Activated CD4-positive, alpha-beta memory T cell treated with anti-CD3 and anti-CD28 coated beads, Interleukin-2, amount 10 ng/mL, durations not matched to agents 7 days and 5 days (primary cell): ENCODE results near the gene LDAH. TPM values are rescaled to one million over a fixed set of nuclear protein-coding genes. Genes with fewer than 3 reads are reported as not detected.

ENCODE experiments used
- CTCF ChIA-PET: fragments of 350-600 bp; sonication (Branson Sonifier 250); formaldehyde crosslinking; loops from one replicate; lab custom pipeline; 2021; ENCODE audit warnings: antibody characterized with exemption, inconsistent platforms; lab: Charles Lee
- POLR2A ChIA-PET: fragments of 350-600 bp; sonication (Branson Sonifier 250); formaldehyde crosslinking; loops from one replicate; lab custom pipeline; 2021; ENCODE audit warnings: antibody characterized with exemption; lab: Charles Lee
- DNase-seq: peaks from one replicate; pipeline ENCODE4 v3.0.0-alpha.2; 2020
- H3K27ac Mint-ChIP-seq: one replicate; pipeline ENCODE4 v1.8.0; 2021; ENCODE audit warnings: mild to moderate bottlenecking, mixed read lengths
- H3K27me3 Mint-ChIP-seq: one replicate; pipeline ENCODE4 v1.8.0; 2021; ENCODE audit warnings: mixed read lengths
- H3K36me3 Mint-ChIP-seq: one replicate; pipeline ENCODE4 v1.8.0; 2021; ENCODE audit warnings: low read depth, mixed read lengths
- H3K4me1 Mint-ChIP-seq: one replicate; pipeline ENCODE4 v1.8.0; 2021; ENCODE audit warnings: mixed read lengths
- H3K4me3 Mint-ChIP-seq: one replicate; pipeline ENCODE4 v1.8.0; 2021; ENCODE audit warnings: mild to moderate bottlenecking, mixed read lengths
- H3K9me3 Mint-ChIP-seq: one replicate; pipeline ENCODE4 v1.8.0; 2021; ENCODE audit warnings: mixed read lengths
- total RNA-seq, 2 experiments: library from RNA; stranded (reverse); gene quantifications; one replicate each; pipeline ENCODE4 v1.2.3, GENCODE V29; 2021

The LDAH gene
- total RNA-seq, 2 experiments from 2014 or later, result 26.4 to 28.1 TPM

GRCh38 chr2:20638646-20639430 is 184.1 kb downstream of the LDAH start:
- H3K9me3 Mint-ChIP-seq, result no peaks in the 10 kb centered on the region
- POLR2A ChIA-PET, result interaction anchor here (1.2 to 1.9 kb wide), 2 partner anchors 12 to 192 kb away, joined by 4 to 5 read pairs; partner anchors contain the start of genes HS1BP3 and RHOB
- H3K27ac Mint-ChIP-seq, result no peak overlapping the region
- CTCF ChIA-PET, result interaction anchor here (1.0 to 2.1 kb wide), 4 partner anchors 12 to 202 kb away, joined by 3 to 7 read pairs (median 5); partner anchors contain the start of genes HS1BP3 and RHOB
- H3K36me3 Mint-ChIP-seq, result peaks cover 11% of the 10 kb centered on the region
- no peak for DNase-seq
- peaks cover 4% of the 10 kb centered on the region for H3K4me1 Mint-ChIP-seq
- no peaks in the 10 kb centered on the region for H3K27me3 Mint-ChIP-seq
- H3K4me3 Mint-ChIP-seq, result no peak overlapping the region

GRCh38 chr2:20638014-20638413 is 184.9 kb downstream of the LDAH start:
- Mint-ChIP-seq H3K27ac (no peak overlapping the region), H3K4me1 (peaks cover 5% of the 10 kb centered on the region), H3K9me3 (no peaks in the 10 kb centered on the region), H3K36me3 (peaks cover 11% of the 10 kb centered on the region), H3K4me3 (no peak overlapping the region), H3K27me3 (no peaks in the 10 kb centered on the region)
- no peak for DNase-seq
- ChIA-PET CTCF (no interaction called here), POLR2A (no interaction called here)

GRCh38 chr2:20637147-20637546 is 185.8 kb downstream of the LDAH start:
- peaks cover 11% of the 10 kb centered on the region for H3K36me3 Mint-ChIP-seq
- no peak for DNase-seq
- POLR2A ChIA-PET, result no interaction called here
- H3K27ac Mint-ChIP-seq, result no peak overlapping the region
- H3K4me1 Mint-ChIP-seq, result peaks cover 5% of the 10 kb centered on the region
- H3K27me3 Mint-ChIP-seq, result no peaks in the 10 kb centered on the region
- H3K4me3 Mint-ChIP-seq, result no peak overlapping the region
- CTCF ChIA-PET, result no interaction called here
- H3K9me3 Mint-ChIP-seq, result no peaks in the 10 kb centered on the region

DNA sequence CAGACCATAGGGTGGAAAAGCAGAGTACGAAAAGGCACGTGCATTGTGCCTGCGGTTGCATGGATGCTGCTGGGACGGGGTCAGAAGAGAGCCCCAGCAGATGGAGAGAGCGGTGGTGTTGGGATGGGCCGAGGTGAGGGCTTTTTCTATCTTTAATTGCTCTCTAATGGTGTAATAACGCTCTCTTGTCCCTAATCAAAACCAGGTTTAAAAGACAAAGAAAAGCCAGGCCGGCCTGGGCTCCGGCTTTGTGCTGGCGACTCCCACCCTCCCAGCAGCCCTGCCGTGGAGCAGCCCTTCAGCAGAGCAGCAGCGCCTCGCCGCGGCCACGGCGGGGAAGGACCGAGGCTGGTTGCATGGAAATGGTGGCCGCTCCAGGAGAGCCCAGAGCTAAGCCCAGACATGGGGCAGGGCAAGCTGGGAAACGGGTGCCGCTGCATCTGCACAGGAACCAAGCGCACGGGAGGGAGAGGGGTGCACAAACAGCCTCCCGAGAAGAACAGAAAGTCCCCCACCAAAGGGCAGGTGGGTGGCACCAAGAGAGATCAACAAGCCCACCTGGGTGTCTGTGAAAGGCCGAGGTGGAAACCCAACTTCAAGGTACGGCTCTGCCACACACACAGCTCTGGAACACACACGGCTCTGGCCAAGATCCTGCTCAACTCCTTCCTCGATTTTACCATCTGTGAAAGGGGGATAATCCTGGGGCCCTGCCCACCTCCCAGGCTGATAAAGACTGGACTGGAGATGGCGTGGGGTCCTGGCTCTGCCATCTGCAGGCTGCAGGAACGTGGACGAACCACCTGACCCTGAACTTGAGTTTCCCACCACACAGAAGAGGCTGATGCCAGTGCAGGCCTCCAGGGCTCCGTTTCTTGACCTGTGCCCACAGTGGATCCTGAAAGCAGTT is 187.0 kb downstream of the LDAH start:
- ChIA-PET CTCF (interaction anchor here (0.6 to 3.5 kb wide), 9 partner anchors 15 to 225 kb away, joined by 3 to 20 read pairs (median 5); partner anchors contain the start of genes HS1BP3 and RHOB), POLR2A (interaction anchor here (1.0 kb wide), 1 partner anchor 192 kb away, joined by 3 read pairs; no protein-coding TSS in a partner anchor)
- no peak overlapping the region for H3K4me3 Mint-ChIP-seq
- no peaks in the 10 kb centered on the region for H3K27me3 Mint-ChIP-seq
- peak; percentile 53 for DNase-seq
- peaks cover 5% of the 10 kb centered on the region for H3K4me1 Mint-ChIP-seq
- peaks cover 4% of the 10 kb centered on the region for H3K36me3 Mint-ChIP-seq
- no peaks in the 10 kb centered on the region for H3K9me3 Mint-ChIP-seq
- H3K27ac Mint-ChIP-seq, result no peak overlapping the region

GRCh38 chr2:20635113-20635510 is 187.8 kb downstream of the LDAH start:
- no peak for DNase-seq
- ChIA-PET CTCF (interaction anchor here (0.7 to 3.5 kb wide), 8 partner anchors 7 to 308 kb away, joined by 3 to 20 read pairs (median 8); partner anchors contain the start of genes HS1BP3 and RHOB), POLR2A (interaction anchor here (1.3 kb wide), 1 partner anchor 188 kb away, joined by 4 read pairs; the partner anchor contains the start of gene RHOB)
- Mint-ChIP-seq H3K4me1 (peaks cover 5% of the 10 kb centered on the region), H3K4me3 (no peak overlapping the region), H3K27me3 (no peaks in the 10 kb centered on the region), H3K9me3 (no peaks in the 10 kb centered on the region), H3K27ac (no peak overlapping the region), H3K36me3 (peaks cover 2% of the 10 kb centered on the region)

- ChIA-PET POLR2A (interaction anchor here (1.3 kb wide), 1 partner anchor 188 kb away, joined by 4 read pairs; the partner anchor contains the start of gene RHOB), CTCF (interaction anchor here (0.7 to 3.5 kb wide), 9 partner anchors 8 to 308 kb away, joined by 3 to 20 read pairs (median 5); partner anchors contain the start of genes HS1BP3 and RHOB)
- H3K27me3 Mint-ChIP-seq, result no peaks in the 10 kb centered on the region
- no peak overlapping the region for H3K4me3 Mint-ChIP-seq
- H3K4me1 Mint-ChIP-seq, result peaks cover 5% of the 10 kb centered on the region
- DNase-seq, result no peak
- no peaks in the 10 kb centered on the region for H3K9me3 Mint-ChIP-seq
- no peak overlapping the region for H3K27ac Mint-ChIP-seq
- peaks cover 2% of the 10 kb centered on the region for H3K36me3 Mint-ChIP-seq
These were observed 188.3 kb downstream of the LDAH start for GRCh38 chr2:20634507-20635112.

Other genes with a start within 250 kb of the LDAH start
- gene HS1BP3, start 172.0 kb downstream of the LDAH start, total RNA-seq, result 10 to 100 TPM; 17.2 to 19.4 TPM
- not detected for gene GDF7, start 156.0 kb downstream of the LDAH start, total RNA-seq
- not detected for gene APOB, start 221.0 kb upstream of the LDAH start, total RNA-seq